K562 (cell line): ENCODE data around the gene LHB. TPM values are rescaled to one million over a fixed set of nuclear protein-coding genes. Genes with fewer than 3 reads are reported as not detected.

Experiments used
- BRCA1 ChIP-seq, 2 experiments: fragments of 450-650 bp in 1 of 2; sonication (generic) in 1 of 2; formaldehyde crosslinking in 1 of 2; IDR thresholded peaks; 2 replicates each; pipeline versions ENCODE4 v1.5.0 to v1.6.1; 2017 to 2020; ENCODE audit warnings: mild to moderate bottlenecking in 1 of 2, missing genetic modification reagents in 1 of 2
- CREB1 ChIP-seq, 2 experiments: sonication (generic) in 1 of 2; formaldehyde crosslinking in 1 of 2; IDR thresholded peaks; 2 replicates each; pipeline versions ENCODE4 v1.6.1 to v1.8.0; 2012 to 2022; ENCODE audit warnings: inconsistent platforms in 1 of 2, mild to moderate bottlenecking in 1 of 2, missing genetic modification reagents in 1 of 2, moderate library complexity in 1 of 2
- EHMT2 ChIP-seq: fragments of 450-650 bp; IDR thresholded peaks from 2 replicates; pipeline ENCODE4 v1.6.1; 2018; ENCODE audit warnings: antibody characterized with exemption
- EP300 ChIP-seq: IDR thresholded peaks from 2 replicates; pipeline ENCODE4 v1.6.1; 2012; ENCODE audit warnings: low read length, improper control_type of control experiment
- ETS2 ChIP-seq: IDR thresholded peaks from 2 replicates; pipeline ENCODE4 v1.6.1; 2016; ENCODE audit warnings: borderline replicate concordance, missing genetic modification characterization, mild to moderate bottlenecking, moderate library complexity, missing compliant biosample characterization; ENCODE audit not compliant: poor library complexity, severe bottlenecking
- HDAC2 ChIP-seq: fragments of 450-650 bp; IDR thresholded peaks from 2 replicates; pipeline ENCODE4 v1.6.1; 2016; ENCODE audit warnings: mild to moderate bottlenecking
- HLTF ChIP-seq: fragments of 450-650 bp; IDR thresholded peaks from 2 replicates; pipeline ENCODE4 v1.6.1; 2016
- KDM5B ChIP-seq: fragments of 200-600 bp; sonication (generic); IDR thresholded peaks from 2 replicates; pipeline ENCODE4 v1.6.1; 2012; ENCODE audit warnings: low read depth, mild to moderate bottlenecking, moderate library complexity, low read length, control low read depth, inconsistent platforms; ENCODE audit not compliant: insufficient replicate concordance
- KLF16 ChIP-seq: IDR thresholded peaks from 2 replicates; pipeline ENCODE4 v1.6.1; 2016; ENCODE audit warnings: antibody characterized with exemption
- PHF20 ChIP-seq: fragments of 450-650 bp; IDR thresholded peaks from 2 replicates; pipeline ENCODE4 v1.6.1; 2018; ENCODE audit not compliant: partially characterized antibody
- SIX5 ChIP-seq, 2 experiments: IDR thresholded peaks; 2 replicates each; pipeline ENCODE4 v1.6.1; 2011; ENCODE audit warnings: low read length in 2 of 2, borderline replicate concordance in 1 of 2, low read depth in 1 of 2, mild to moderate bottlenecking in 1 of 2, moderate library complexity in 1 of 2; ENCODE audit not compliant: insufficient read depth in 1 of 2
- SREBF2 ChIP-seq: sonication (generic); formaldehyde crosslinking; IDR thresholded peaks from 2 replicates; pipeline ENCODE4 v1.4.0; 2020; ENCODE audit warnings: mild to moderate bottlenecking, missing genetic modification reagents
- ZNF224 ChIP-seq: sonication (generic); formaldehyde crosslinking; IDR thresholded peaks from 2 replicates; pipeline ENCODE4 v1.8.0; 2022; ENCODE audit warnings: mild to moderate bottlenecking, missing genetic modification reagents
- ZNF431 ChIP-seq: sonication (generic); formaldehyde crosslinking; IDR thresholded peaks from 2 replicates; pipeline ENCODE4 v1.8.0; 2022; ENCODE audit warnings: mild to moderate bottlenecking, missing genetic modification reagents
- polyA plus RNA-seq, 8 experiments: library from polyadenylated mRNA; depleted of rRNA in 4 of 8; stranded (reverse) in 5 of 8; unstranded in 3 of 8; fragments of >200 nt; fragmentation: Nextera tagmentation in 2 of 8; fragmentation: Illumina TruSeq in 1 of 8; extraction: Ambion mirVana in 2 of 8; extraction: Trizol in 1 of 8; gene quantifications; 2 replicates each; pipeline versions ENCODE4 v1.2.1 to v1.2.3, GENCODE V29; 2011 to 2014; ENCODE audit warnings: inconsistent platforms in 1 of 8, missing spikeins in 1 of 8
- total RNA-seq, 7 experiments: library from RNA; depleted of rRNA in 6 of 7; stranded (reverse); fragments of >200 nt in 6 of 7; fragmentation: Illumina TruSeq in 2 of 7; extraction: Trizol in 2 of 7; gene quantifications; 2 replicates each; pipeline versions ENCODE4 v1.2.1 to v1.2.3, GENCODE V29; 2011 to 2021; ENCODE audit warnings: low replicate concordance in 1 of 7
- TF ChIP-seq, protein P1 (sequence below): sonication (generic); formaldehyde crosslinking; IDR thresholded peaks from 2 replicates; pipeline ENCODE4 v1.8.0; 2023; ENCODE audit warnings: mild to moderate bottlenecking, missing genetic modification reagents
- TF ChIP-seq, protein P2 (sequence below): sonication (generic); formaldehyde crosslinking; IDR thresholded peaks from 2 replicates; pipeline ENCODE4 v1.8.1; 2023; ENCODE audit warnings: missing genetic modification reagents, mild to moderate bottlenecking, borderline replicate concordance

The LHB gene
- total and polyA plus RNA-seq, 9 of the 15 experiments (the other 6 are each of a cell fraction or from before 2014, with no cell fraction given): 0.54 TPM; not detected in 8

GRCh38 chr19:49056101-49056901 is 39.4 kb upstream of the LHB start (continued):
- TF ChIP-seq HLTF: no peak
- TF ChIP-seq CREB1 (IDR thresholded peaks at IDR 0.05): no peak
- no peak for TF ChIP-seq CREB1 (CRISPR knock-in tag; IDR thresholded peaks at IDR 0.05)
- TF ChIP-seq KDM5B: no peak
- TF ChIP-seq EHMT2: no peak
- no peak; the same call in 1 of the 2 replicates for TF ChIP-seq HDAC2
- TF ChIP-seq, protein P1, sequence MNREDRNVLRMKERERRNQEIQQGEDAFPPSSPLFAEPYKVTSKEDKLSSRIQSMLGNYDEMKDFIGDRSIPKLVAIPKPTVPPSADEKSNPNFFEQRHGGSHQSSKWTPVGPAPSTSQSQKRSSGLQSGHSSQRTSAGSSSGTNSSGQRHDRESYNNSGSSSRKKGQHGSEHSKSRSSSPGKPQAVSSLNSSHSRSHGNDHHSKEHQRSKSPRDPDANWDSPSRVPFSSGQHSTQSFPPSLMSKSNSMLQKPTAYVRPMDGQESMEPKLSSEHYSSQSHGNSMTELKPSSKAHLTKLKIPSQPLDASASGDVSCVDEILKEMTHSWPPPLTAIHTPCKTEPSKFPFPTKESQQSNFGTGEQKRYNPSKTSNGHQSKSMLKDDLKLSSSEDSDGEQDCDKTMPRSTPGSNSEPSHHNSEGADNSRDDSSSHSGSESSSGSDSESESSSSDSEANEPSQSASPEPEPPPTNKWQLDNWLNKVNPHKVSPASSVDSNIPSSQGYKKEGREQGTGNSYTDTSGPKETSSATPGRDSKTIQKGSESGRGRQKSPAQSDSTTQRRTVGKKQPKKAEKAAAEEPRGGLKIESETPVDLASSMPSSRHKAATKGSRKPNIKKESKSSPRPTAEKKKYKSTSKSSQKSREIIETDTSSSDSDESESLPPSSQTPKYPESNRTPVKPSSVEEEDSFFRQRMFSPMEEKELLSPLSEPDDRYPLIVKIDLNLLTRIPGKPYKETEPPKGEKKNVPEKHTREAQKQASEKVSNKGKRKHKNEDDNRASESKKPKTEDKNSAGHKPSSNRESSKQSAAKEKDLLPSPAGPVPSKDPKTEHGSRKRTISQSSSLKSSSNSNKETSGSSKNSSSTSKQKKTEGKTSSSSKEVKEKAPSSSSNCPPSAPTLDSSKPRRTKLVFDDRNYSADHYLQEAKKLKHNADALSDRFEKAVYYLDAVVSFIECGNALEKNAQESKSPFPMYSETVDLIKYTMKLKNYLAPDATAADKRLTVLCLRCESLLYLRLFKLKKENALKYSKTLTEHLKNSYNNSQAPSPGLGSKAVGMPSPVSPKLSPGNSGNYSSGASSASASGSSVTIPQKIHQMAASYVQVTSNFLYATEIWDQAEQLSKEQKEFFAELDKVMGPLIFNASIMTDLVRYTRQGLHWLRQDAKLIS: no peak
- TF ChIP-seq KLF16: no peak
- TF ChIP-seq SIX5 (IDR thresholded peaks at IDR 0.05; ENCODE audit: borderline replicate concordance in 1 of 2, insufficient read depth in 1 of 2, low read depth in 1 of 2, low read length in 2 of 2): no peak
- no peak for TF ChIP-seq ZNF431 (CRISPR knock-in tag)
- TF ChIP-seq ZNF224 (CRISPR knock-in tag): no peak
- TF ChIP-seq SREBF2 (CRISPR knock-in tag): no peak
- no peak for TF ChIP-seq ETS2 (tag)
- peak; percentile 55 for TF ChIP-seq PHF20
- TF ChIP-seq EP300: no peak
- no peak for TF ChIP-seq BRCA1 (IDR thresholded peaks at IDR 0.05)
- TF ChIP-seq BRCA1 (CRISPR knock-in tag; IDR thresholded peaks at IDR 0.05): no peak
- TF ChIP-seq, protein P2, sequence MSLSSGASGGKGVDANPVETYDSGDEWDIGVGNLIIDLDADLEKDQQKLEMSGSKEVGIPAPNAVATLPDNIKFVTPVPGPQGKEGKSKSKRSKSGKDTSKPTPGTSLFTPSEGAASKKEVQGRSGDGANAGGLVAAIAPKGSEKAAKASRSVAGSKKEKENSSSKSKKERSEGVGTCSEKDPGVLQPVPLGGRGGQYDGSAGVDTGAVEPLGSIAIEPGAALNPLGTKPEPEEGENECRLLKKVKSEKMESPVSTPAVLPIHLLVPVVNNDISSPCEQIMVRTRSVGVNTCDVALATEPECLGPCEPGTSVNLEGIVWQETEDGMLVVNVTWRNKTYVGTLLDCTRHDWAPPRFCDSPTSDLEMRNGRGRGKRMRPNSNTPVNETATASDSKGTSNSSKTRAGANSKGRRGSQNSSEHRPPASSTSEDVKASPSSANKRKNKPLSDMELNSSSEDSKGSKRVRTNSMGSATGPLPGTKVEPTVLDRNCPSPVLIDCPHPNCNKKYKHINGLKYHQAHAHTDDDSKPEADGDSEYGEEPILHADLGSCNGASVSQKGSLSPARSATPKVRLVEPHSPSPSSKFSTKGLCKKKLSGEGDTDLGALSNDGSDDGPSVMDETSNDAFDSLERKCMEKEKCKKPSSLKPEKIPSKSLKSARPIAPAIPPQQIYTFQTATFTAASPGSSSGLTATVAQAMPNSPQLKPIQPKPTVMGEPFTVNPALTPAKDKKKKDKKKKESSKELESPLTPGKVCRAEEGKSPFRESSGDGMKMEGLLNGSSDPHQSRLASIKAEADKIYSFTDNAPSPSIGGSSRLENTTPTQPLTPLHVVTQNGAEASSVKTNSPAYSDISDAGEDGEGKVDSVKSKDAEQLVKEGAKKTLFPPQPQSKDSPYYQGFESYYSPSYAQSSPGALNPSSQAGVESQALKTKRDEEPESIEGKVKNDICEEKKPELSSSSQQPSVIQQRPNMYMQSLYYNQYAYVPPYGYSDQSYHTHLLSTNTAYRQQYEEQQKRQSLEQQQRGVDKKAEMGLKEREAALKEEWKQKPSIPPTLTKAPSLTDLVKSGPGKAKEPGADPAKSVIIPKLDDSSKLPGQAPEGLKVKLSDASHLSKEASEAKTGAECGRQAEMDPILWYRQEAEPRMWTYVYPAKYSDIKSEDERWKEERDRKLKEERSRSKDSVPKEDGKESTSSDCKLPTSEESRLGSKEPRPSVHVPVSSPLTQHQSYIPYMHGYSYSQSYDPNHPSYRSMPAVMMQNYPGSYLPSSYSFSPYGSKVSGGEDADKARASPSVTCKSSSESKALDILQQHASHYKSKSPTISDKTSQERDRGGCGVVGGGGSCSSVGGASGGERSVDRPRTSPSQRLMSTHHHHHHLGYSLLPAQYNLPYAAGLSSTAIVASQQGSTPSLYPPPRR (CRISPR knock-in tag): no peak
